Measurements from ENCODE around the gene MFSD12. TPM values are rescaled to one million over a fixed set of nuclear protein-coding genes. Genes with fewer than 3 reads are reported as not detected.

The MFSD12 gene
- total and polyA plus RNA-seq, 2 experiments from 2014 or later = 44.7 to 57.7 TPM

DNA sequence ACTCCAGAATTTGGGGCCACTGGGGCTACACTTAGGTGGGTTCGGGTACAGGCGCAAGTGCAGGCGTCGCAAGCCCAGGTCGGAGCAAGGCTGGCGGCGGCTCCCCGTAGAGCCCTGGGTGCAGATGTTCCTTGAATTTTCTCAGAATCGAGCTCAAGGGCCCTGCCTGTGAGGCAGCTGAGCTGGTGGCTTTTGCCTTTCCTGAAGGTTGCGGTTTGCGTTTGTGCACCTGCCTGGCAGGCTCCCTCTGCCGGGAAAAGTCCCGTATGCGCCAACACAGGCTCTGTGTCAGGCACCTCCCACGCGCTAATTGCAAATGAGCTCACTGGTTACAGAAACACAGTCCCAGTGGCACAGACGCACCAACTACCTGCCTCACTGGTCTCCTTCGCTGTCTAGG, 62.8 kb downstream of the MFSD12 start:
- H2AFZ ChIP-seq = no peak overlapping the region
- H3K4me1 ChIP-seq (ENCODE audit: insufficient read depth) = peaks cover 1% of the 10 kb centered on the region
- no peaks in the 10 kb centered on the region for H3K36me3 ChIP-seq (replicated peaks; ENCODE audit: insufficient read depth, low read depth)
- TF ChIP-seq EZH2phosphoT487 (IDR thresholded peaks at IDR 0.05; ENCODE audit: low read depth, severe bottlenecking, unreplicated experiment) = no peak
- TF ChIP-seq, protein P1, sequence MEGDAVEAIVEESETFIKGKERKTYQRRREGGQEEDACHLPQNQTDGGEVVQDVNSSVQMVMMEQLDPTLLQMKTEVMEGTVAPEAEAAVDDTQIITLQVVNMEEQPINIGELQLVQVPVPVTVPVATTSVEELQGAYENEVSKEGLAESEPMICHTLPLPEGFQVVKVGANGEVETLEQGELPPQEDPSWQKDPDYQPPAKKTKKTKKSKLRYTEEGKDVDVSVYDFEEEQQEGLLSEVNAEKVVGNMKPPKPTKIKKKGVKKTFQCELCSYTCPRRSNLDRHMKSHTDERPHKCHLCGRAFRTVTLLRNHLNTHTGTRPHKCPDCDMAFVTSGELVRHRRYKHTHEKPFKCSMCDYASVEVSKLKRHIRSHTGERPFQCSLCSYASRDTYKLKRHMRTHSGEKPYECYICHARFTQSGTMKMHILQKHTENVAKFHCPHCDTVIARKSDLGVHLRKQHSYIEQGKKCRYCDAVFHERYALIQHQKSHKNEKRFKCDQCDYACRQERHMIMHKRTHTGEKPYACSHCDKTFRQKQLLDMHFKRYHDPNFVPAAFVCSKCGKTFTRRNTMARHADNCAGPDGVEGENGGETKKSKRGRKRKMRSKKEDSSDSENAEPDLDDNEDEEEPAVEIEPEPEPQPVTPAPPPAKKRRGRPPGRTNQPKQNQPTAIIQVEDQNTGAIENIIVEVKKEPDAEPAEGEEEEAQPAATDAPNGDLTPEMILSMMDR (IDR thresholded peaks at IDR 0.05; ENCODE audit: poor library complexity) = no peak
- no peak for TF ChIP-seq EZH2 (IDR thresholded peaks at IDR 0.05; ENCODE audit: borderline replicate concordance)
- no peak for DNase-seq (ENCODE audit: low spot score)
- H3K9me2 ChIP-seq (replicated peaks; ENCODE audit: insufficient read depth) = no peaks in the 10 kb centered on the region
- no peaks in the 10 kb centered on the region for H3K27me3 ChIP-seq
- no peak overlapping the region for H3K4me3 ChIP-seq
- no peak overlapping the region for H3K27ac ChIP-seq
- peaks cover 25% of the 10 kb centered on the region for H3K79me2 ChIP-seq
- no peak overlapping the region for H3K4me2 ChIP-seq
- H4K20me1 ChIP-seq (ENCODE audit: insufficient read depth, poor library complexity, severe bottlenecking) = no peaks in the 10 kb centered on the region
- H3K9me3 ChIP-seq (ENCODE audit: low read depth) = no peaks in the 10 kb centered on the region
- 96% methylated on average over 18 of the region's 18 CpGs for WGBS (ENCODE audit: low lambda C conversion rate, missing lambda C conversion rate)

Small RNA genes lying within 50 kb of the gene (small RNA-seq; reads per million reads assigned to genes)
- gene AC005786.1 = not detected
- gene RF00212 = not detected

Other genes starting within 250 kb of the MFSD12 start
- gene NFIC, start 191.0 kb downstream of the MFSD12 start, total RNA-seq = 7.1 and 7.8 TPM in 2 replicates
- 20.9 and 30.5 TPM in 2 replicates for gene NFIC, start 191.0 kb downstream of the MFSD12 start, polyA plus RNA-seq
- gene SMIM24, start 77.1 kb downstream of the MFSD12 start, total RNA-seq = 81.2 and 85.5 TPM in 2 replicates
- gene SMIM24, start 77.1 kb downstream of the MFSD12 start, polyA plus RNA-seq = 114 and 151 TPM in 2 replicates
- not detected in 2 replicates for gene SMIM44, start 74.1 kb downstream of the MFSD12 start, total RNA-seq
- gene SMIM44, start 74.1 kb downstream of the MFSD12 start, polyA plus RNA-seq = not detected in 2 replicates
- 10.9 and 14.9 TPM in 2 replicates for gene DOHH, start 56.9 kb downstream of the MFSD12 start, total RNA-seq
- 17.6 and 28.2 TPM in 2 replicates for gene DOHH, start 56.9 kb downstream of the MFSD12 start, polyA plus RNA-seq
- 18.1 and 32.1 TPM in 2 replicates for gene FZR1, start 51.3 kb downstream of the MFSD12 start, total RNA-seq
- gene FZR1, start 51.3 kb downstream of the MFSD12 start, polyA plus RNA-seq = 51.0 and 51.9 TPM in 2 replicates
- gene TEKTIP1, start 18.4 kb downstream of the MFSD12 start, total RNA-seq = not detected in 2 replicates
- gene TEKTIP1, start 18.4 kb downstream of the MFSD12 start, polyA plus RNA-seq = 1.4 and 1.5 TPM in 2 replicates
- gene HMG20B, start 15.4 kb upstream of the MFSD12 start, total RNA-seq = 61.4 and 62.6 TPM in 2 replicates
- gene HMG20B, start 15.4 kb upstream of the MFSD12 start, polyA plus RNA-seq = 82.3 and 105 TPM in 2 replicates
- 0.04 TPM in 1 of 2 replicates, not detected in the other for gene GIPC3, start 27.9 kb upstream of the MFSD12 start, total RNA-seq
- 0.19 and 0.28 TPM in 2 replicates for gene GIPC3, start 27.9 kb upstream of the MFSD12 start, polyA plus RNA-seq
- 0.12 and 0.70 TPM in 2 replicates for gene TBXA2R, start 49.3 kb upstream of the MFSD12 start, total RNA-seq
- gene TBXA2R, start 49.3 kb upstream of the MFSD12 start, polyA plus RNA-seq = 1.2 and 2.0 TPM in 2 replicates
- 15.5 and 18.3 TPM in 2 replicates for gene CACTIN, start 69.2 kb upstream of the MFSD12 start, total RNA-seq
- gene CACTIN, start 69.2 kb upstream of the MFSD12 start, polyA plus RNA-seq = 15.7 and 18.3 TPM in 2 replicates
- 13.7 and 20.7 TPM in 2 replicates for gene PIP5K1C, start 142.9 kb upstream of the MFSD12 start, total RNA-seq
- gene PIP5K1C, start 142.9 kb upstream of the MFSD12 start, polyA plus RNA-seq = 33.5 and 37.1 TPM in 2 replicates
- gene TJP3, start 150.8 kb upstream of the MFSD12 start, total RNA-seq = 23.7 and 24.4 TPM in 2 replicates
- gene TJP3, start 150.8 kb upstream of the MFSD12 start, polyA plus RNA-seq = 49.2 and 56.9 TPM in 2 replicates
- 20.7 and 27.1 TPM in 2 replicates for gene APBA3, start 204.1 kb upstream of the MFSD12 start, total RNA-seq
- gene APBA3, start 204.1 kb upstream of the MFSD12 start, polyA plus RNA-seq = 25.5 and 29.0 TPM in 2 replicates
- 39.0 and 42.2 TPM in 2 replicates for gene MRPL54, start 205.1 kb upstream of the MFSD12 start, total RNA-seq
- gene MRPL54, start 205.1 kb upstream of the MFSD12 start, polyA plus RNA-seq = 71.2 and 86.8 TPM in 2 replicates
- gene RAX2, start 214.6 kb upstream of the MFSD12 start, total RNA-seq = not detected in 2 replicates
- gene RAX2, start 214.6 kb upstream of the MFSD12 start, polyA plus RNA-seq = 0.22 TPM in 1 of 2 replicates, not detected in the other
- gene MATK, start 228.8 kb upstream of the MFSD12 start, total RNA-seq = not detected in 2 replicates
- gene MATK, start 228.8 kb upstream of the MFSD12 start, polyA plus RNA-seq = 0.34 and 0.50 TPM in 2 replicates